ENCODE data around the gene NR1H4. TPM values are rescaled to one million over a fixed set of nuclear protein-coding genes. Genes with fewer than 3 reads are reported as not detected.

The NR1H4 gene
- total and polyA plus RNA-seq, 10 donors, result 0.18 to 1.1 (median 0.83) TPM; not detected in 3

DNA sequence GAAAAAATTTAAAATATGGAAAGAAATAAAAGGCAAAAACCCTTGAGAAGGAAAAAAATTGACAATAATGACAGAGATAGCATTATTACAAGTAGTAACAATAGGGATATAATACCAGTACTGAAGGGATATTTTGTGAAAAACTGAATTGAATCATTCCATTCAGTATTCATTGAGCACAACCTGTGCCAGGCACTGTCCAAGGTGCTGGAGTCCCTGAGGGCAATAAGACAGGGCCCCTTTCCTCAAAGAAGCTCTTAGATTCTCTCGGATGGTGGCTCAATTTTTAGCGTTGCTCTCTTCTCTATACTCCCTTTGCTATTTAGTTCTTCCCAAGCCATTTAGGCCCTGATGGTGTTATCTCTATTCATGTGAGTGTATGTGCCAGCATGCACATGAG is 65.5 kb downstream of the NR1H4 start:
- no peak for DNase-seq
- WGBS, 5 donors, result 36 to 63% (median 43%) methylated on average over 2 of the region's 2 CpGs
- Histone ChIP-seq H3K27me3 (replicated peaks in 1 of 7) (peaks cover 0 to 11% (median 0%) of the 10 kb centered on the region in 7 donors), H3K4me3 (no peak overlapping the region), H3K4me1 (no peaks in the 10 kb centered on the region), H3K9me3 (no peaks in the 10 kb centered on the region), H3K36me3 (no peaks in the 10 kb centered on the region), H3K27ac (no peak overlapping the region)
- TF ChIP-seq POLR2A (IDR thresholded peaks at IDR 0.05) (no peak), POLR2AphosphoS5 (IDR thresholded peaks at IDR 0.05) (no peak)
- TF ChIP-seq, protein P1, sequence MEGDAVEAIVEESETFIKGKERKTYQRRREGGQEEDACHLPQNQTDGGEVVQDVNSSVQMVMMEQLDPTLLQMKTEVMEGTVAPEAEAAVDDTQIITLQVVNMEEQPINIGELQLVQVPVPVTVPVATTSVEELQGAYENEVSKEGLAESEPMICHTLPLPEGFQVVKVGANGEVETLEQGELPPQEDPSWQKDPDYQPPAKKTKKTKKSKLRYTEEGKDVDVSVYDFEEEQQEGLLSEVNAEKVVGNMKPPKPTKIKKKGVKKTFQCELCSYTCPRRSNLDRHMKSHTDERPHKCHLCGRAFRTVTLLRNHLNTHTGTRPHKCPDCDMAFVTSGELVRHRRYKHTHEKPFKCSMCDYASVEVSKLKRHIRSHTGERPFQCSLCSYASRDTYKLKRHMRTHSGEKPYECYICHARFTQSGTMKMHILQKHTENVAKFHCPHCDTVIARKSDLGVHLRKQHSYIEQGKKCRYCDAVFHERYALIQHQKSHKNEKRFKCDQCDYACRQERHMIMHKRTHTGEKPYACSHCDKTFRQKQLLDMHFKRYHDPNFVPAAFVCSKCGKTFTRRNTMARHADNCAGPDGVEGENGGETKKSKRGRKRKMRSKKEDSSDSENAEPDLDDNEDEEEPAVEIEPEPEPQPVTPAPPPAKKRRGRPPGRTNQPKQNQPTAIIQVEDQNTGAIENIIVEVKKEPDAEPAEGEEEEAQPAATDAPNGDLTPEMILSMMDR (IDR thresholded peaks at IDR 0.05 in 8 of 11, conservative IDR thresholded peaks at IDR 0.05 in 3 of 11), result no peak
- intact Hi-C loops (cut with DNase I; ENCODE audit: low total_unique reads), result no loop called here

DNA sequence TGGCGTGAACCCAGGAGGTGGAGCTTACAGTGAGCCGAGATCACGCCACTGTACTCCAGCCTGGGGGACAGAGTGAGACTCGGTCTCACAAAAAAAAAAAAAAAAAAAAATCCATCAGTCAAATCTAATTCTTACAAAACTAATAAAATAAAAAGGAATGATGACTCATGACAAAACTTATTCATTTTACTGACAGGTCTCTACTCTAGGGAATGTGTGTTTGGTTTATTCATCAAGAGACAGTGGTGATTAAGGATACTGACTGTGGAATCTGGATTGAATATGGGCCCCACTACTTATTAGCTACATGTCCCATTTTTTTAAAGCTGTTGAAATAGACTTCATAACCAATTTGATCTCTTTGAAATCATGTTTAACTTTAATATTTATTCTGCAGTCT is 70.5 kb downstream of the NR1H4 start:
- TF ChIP-seq POLR2AphosphoS5 (IDR thresholded peaks at IDR 0.05) (no peak), POLR2A (IDR thresholded peaks at IDR 0.05) (no peak)
- TF ChIP-seq, protein P1 (IDR thresholded peaks at IDR 0.05 in 8 of 11, conservative IDR thresholded peaks at IDR 0.05 in 3 of 11), result no peak
- H3K36me3 ChIP-seq, result no peaks in the 10 kb centered on the region
- H3K9me3 ChIP-seq, result no peaks in the 10 kb centered on the region
- H3K27me3 ChIP-seq (replicated peaks in 1 of 7), result peaks cover 0 to 8% (median 0%) of the 10 kb centered on the region in 7 donors
- H3K4me3 ChIP-seq, result no peak overlapping the region
- intact Hi-C loops (cut with DNase I; ENCODE audit: low total_unique reads), result no loop called here
- no peak for DNase-seq
- no peak overlapping the region for H3K27ac ChIP-seq
- 74 to 95% (median 88%) methylated on average over 4 of the region's 4 CpGs for WGBS, 5 donors
- H3K4me1 ChIP-seq, result no peaks in the 10 kb centered on the region

- TF ChIP-seq POLR2A (IDR thresholded peaks at IDR 0.05), result no peak
- Histone ChIP-seq H3K4me1 (no peaks in the 10 kb centered on the region), H3K4me3 (no peak overlapping the region), H3K27me3 (replicated peaks in 1 of 7) (peaks cover 0 to 8% (median 0%) of the 10 kb centered on the region in 7 donors), H3K9me3 (no peaks in the 10 kb centered on the region), H3K27ac (no peak overlapping the region), H3K36me3 (no peaks in the 10 kb centered on the region)
- DNase-seq, result no peak
- intact Hi-C loops (cut with DNase I; ENCODE audit: low total_unique reads), result no loop called here
- 70 to 96% (median 79%) methylated on average over 1 of the region's 1 CpG for WGBS, 5 donors
Observed at GRCh38 chr12:100545092-100545491, 71.4 kb downstream of the NR1H4 start.

- intact Hi-C loops (cut with DNase I; ENCODE audit: low total_unique reads), result loop anchor here (10.0 kb wide), 2 partner anchors 199 to 319 kb away; partner anchors contain the start of gene SLC17A8
- WGBS, 5 donors, result 42 to 72% (median 69%) methylated on average over 3 of the region's 3 CpGs
- Histone ChIP-seq H3K4me1 (no peaks in the 10 kb centered on the region), H3K27ac (no peak overlapping the region), H3K36me3 (no peaks in the 10 kb centered on the region), H3K27me3 (replicated peaks in 1 of 7) (no peaks in the 10 kb centered on the region), H3K9me3 (no peaks in the 10 kb centered on the region), H3K4me3 (no peak overlapping the region)
- TF ChIP-seq POLR2A (IDR thresholded peaks at IDR 0.05) (no peak), POLR2AphosphoS5 (IDR thresholded peaks at IDR 0.05) (no peak)
- TF ChIP-seq, protein P1 (IDR thresholded peaks at IDR 0.05 in 8 of 11, conservative IDR thresholded peaks at IDR 0.05 in 3 of 11), result no peak
- no peak for DNase-seq
Observed at GRCh38 chr12:100553936-100554335, 80.3 kb downstream of the NR1H4 start.

Measured in spleen (tissue), 11 donors.